Astrocyte of the hippocampus (primary cell): ENCODE measurements around the gene KCNG2.

Source experiments
- DNase-seq: peaks from one replicate; pipeline ENCODE4 v3.0.0; 2011; ENCODE audit warnings: low read depth, low spot score

The KCNG2 gene

DNA sequence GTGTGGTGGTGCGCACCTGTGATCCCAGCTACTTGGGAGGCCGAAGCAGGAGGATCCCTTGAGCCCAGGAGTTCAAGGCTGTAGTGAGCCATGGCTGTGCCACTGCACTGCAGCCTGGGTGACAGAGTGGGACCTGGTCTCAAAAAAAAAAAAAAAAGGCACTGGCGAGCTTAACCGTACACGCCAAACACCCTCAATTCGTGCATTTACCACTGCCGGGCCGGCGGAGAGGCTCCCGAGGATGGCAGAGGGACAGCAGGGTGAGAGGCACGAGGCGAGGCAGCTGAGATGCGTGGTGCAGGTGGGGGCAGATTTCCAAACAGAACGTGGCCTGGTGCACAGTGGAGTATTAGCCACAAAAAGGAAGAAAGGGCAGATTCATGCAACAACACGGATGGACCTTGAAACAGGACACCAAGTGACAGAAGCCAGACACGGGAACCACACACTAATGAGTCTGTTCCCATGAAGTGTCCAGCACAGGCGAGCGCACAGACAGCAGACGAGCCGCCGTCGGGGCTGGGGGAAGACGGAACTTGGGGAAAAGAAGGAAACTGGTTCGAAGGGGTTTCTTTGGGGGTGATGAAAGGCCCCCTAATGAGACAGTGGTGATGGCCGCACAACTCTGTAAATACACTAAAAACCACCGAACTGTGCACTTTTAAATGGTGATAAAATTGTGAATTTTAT is 126.3 kb downstream of the KCNG2 start:
- DNase-seq, result no peak

DNA sequence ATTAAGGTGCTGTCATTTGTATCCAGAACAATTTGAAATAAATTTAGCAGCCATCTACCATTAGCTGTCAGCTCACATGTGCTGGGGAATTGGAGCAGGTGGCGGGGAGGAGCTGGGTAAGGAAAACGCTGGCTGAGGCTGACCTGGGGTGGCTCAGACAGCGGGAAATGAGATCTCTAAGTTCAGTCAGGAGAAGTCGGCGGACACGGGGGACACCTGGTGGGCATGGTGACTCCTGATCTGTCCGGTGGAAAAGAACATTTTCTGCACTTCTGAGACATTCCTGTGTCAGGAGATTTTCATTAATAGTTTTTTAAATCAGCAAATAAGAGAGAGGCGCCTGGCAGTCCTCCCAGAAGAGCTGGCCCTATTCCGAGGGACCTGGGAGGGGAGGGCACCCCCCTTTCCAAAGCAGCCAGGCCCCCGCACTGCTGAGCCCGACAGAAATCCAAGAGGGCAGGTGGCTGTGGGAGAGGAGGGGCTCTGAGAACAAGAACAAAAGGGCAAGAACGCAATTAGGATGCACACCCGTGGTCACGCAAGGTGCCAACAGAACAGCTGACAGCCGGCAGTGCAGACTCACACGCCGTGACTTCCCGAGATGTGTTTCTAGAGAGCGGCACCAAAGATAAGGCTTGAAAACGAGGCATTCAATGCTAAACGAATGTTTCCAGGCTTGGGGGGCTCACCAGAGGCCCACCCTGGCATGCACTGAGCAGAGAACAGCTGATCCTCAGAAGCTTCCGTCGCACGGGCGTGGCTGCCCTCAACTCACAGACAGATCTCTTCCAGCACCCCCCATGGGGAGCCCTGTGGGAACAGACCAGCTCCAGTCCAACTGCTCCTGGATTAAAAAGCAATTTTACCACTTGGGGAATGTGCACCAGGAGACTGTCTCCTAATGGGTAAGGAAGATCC is 127.3 kb downstream of the KCNG2 start:
- DNase-seq, result peak; percentile 42

GRCh38 chr18:79926306-79926705 is 128.6 kb downstream of the KCNG2 start:
- no peak for DNase-seq

DNA sequence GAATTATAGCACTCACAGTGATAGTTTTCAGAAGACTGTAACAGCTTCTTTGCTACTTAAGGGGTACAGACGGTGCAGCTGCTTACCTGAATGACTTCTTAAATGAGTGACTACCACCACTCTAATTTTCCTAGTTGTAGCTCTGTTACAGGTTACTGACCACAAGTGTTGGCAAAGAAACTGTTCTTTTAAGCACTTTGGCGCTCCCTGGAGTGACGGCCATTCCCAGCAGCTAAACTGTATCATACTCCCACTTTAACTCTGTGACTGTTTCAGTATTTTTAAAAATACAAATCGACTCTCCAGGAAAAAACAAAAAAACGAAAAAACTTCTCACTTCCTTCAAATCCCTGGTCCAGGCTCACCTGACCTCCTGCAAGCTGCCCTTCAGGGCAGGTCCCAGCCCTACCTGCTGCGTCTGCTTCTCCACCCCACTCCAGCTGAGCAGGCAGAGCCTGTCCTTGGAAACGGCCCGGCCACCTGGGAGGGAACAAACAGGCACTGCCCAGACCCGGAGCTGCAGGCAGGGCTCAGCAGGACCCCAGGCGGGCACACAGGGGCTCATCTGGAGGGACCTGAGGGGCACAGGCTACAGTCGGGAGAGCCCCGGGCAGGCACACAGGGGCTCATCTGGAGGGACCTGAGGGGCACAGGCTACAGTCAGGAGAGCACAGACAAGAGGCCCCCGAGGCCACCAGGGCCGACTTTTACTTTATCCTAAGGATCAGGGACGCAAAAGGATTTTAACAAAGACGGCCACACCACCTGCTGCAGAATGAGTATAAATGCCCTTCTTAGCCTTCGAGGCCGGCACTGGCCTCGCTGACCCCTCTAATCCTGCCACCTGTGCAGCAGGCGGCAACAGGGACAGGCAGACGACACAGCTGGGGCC is 129.2 kb downstream of the KCNG2 start:
- DNase-seq, result peak; percentile 14

DNA sequence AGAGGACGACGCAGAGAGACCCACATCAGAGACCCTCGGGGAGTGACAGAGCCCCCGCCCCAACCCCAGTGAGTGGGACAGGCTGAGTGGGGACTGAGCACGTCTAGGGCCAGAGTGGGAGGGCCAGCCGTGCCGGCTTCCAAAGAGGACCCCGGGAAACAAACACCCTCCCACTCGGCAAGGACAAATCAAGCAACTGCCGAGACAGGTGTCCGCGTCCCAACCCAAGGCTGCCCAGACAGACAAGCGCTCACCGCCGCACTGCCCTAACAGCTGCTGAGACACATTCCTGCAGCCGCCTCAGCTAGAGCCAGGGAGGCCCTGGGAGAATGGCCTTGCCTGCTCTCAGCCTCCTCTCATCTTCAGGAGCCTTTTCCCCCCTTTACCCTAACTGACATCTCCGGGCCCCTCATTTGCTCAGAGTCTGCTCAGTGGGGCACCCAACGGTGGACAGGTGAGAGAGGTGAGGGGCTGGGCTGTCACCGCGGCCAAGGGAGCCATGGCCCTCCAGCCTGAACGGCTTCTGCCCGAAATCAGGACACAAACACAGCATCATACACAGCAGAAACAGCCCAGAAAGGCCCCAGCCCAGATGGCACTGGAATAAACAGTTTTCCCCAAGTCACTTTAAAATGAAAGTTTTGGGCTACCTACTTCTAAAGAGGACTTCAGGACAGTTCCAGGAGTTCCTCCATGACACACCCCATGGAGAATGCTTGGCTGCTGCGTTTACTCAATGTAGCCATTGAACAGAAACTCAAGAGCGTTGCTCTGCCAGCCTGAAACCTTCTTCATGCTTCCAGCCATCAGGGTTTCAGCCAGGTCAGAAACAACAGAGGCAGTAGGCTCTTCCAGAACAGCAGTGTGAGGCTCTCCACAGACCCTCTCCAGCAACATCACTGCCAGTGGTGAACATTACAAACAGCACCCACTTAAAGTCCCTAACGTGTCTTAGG is 130.1 kb downstream of the KCNG2 start:
- no peak for DNase-seq

GRCh38 chr18:79928563-79928960 is 130.8 kb downstream of the KCNG2 start:
- DNase-seq, result no peak

DNA sequence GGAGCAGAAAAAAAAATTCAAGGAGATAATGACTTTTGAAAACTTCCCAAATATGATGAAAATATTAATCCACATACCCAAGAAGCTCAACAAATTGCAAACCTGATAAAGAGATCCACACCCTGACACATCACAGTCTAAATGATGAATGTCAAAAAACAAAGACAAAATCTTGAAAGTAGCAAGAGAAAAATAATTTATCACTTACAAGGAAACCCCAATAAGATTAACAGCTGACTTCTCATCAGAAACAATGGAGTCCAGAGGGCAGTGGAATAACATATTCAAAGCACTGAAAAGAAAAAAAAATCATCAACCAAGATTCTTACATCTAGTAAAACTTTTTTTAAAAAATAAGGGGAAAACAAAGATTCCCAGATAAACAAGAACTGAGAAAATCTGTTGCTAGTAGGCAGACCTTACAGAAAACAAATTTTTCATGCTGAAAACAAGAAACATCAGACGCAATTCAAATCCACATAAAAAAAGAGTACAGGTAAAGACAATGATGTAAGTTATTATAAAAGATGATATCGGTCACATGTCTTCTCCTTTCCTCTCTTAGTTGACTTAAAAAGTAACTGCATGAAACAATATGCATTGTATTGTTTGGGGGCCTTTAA is 132.4 kb downstream of the KCNG2 start:
- DNase-seq, result no peak

DNA sequence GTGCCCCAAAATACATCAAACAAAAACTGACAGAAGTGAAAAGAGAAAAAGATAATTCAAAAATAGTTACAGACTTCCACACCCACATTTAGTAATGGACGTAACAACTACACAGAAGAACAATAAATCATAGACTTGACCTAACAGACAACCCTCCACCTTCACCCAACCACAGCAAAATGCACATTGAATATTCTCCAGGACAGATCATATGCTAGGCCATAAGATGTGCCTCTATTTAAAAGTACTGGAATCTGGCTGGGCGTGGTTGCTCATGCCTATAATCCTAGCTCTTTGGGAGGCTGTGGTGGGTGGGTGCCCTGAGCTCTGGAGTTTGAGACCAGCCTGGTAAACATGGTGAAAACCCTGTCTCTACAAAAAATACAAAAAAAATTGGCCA is 133.7 kb downstream of the KCNG2 start:
- DNase-seq, result no peak

DNA sequence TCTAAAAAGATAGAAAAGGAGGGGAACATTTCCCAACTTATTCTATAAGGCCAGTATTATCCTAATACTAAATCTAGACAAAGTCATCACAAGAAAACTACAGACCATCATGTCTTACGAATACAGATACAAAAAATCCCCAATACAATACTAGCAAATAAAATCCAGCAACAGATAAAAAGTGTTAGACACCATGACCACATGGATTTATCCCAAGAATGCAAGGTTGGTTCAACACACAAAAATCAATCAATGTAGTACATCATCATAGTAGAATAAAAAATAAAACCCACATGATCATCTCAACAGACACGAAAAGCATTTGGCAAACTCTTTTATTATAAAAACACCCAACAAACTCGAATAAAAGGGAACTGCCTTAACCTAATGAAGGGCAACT is 135.2 kb downstream of the KCNG2 start:
- DNase-seq, result no peak

DNA sequence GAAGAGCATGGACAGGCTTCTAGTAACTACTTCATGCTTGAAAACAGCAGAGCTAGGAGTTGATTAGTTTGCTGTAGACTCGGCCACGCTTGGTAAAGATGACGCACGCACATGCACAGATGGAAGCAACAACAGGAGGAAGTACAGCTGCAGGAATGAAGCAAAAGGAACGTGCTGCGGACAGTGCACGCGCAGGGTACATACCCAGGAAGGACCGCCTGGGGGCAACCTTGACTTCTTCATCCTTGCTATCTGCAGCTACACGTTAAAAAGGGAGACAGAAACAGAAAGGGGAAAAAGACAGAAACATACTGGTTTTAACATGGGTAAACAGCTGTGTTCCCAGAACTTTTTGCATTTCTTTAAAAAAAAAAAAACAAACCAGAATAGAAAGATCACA is 136.0 kb downstream of the KCNG2 start:
- DNase-seq, result no peak

GRCh38 chr18:79934311-79935097 is 136.8 kb downstream of the KCNG2 start:
- no peak for DNase-seq

DNA sequence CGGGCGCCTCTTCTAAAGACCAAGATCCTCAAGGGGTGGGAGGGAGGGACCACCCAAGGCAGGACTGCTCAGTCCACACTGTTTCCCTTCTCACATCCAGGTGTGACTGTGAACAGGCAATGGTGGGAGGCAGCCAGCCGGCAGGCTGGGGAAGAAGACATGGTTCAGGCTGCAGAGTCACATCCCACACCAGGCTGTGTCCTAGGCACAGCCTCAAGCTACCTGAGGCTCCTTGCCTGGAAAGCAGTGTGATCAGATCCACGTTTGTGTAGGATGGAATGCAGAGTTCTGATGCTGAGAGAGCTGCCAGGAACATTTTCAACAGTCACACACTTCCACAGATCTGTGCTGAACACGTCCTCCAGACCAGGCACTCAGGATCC is 137.4 kb downstream of the KCNG2 start:
- no peak for DNase-seq

GRCh38 chr18:79935499-79935898 is 137.8 kb downstream of the KCNG2 start:
- no peak for DNase-seq

DNA sequence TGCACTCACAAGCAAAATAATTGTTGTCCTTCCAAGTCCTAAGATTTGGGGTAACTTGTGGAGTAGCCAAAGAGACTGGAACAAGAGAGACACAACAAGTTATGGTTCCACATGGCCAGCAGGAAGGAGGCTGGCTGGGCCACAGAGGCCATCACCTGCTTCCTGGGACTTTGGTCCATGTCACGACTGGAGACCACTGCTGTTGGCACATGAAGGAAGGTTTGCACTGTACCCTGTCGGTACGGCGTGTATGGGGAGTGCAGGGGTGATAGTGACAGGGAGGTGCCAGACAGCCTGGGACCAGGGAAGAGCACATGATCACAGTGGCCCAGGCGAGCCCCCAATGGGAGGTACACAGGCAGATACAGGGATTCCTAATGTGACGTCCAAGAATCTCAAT is 138.2 kb downstream of the KCNG2 start:
- no peak for DNase-seq

DNA sequence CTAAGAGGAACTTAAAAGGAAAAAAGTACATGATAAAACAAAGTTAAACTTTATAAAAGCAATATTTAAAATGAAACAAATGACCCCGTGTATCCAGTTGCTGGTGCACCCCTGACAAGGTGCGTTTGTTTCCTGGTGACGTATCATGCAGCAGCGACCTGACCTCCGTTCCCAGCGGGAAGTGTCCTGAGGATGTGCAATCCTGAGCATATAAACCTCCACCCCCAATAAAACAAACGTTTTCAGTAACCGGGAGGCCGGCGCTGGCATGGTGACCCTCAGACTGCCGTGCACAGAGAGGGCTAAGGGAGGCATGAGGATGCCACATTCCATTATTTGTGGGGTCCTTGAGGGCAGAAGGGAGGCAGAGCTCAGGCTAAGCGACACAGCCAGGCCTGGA is 138.9 kb downstream of the KCNG2 start:
- no peak for DNase-seq

DNA sequence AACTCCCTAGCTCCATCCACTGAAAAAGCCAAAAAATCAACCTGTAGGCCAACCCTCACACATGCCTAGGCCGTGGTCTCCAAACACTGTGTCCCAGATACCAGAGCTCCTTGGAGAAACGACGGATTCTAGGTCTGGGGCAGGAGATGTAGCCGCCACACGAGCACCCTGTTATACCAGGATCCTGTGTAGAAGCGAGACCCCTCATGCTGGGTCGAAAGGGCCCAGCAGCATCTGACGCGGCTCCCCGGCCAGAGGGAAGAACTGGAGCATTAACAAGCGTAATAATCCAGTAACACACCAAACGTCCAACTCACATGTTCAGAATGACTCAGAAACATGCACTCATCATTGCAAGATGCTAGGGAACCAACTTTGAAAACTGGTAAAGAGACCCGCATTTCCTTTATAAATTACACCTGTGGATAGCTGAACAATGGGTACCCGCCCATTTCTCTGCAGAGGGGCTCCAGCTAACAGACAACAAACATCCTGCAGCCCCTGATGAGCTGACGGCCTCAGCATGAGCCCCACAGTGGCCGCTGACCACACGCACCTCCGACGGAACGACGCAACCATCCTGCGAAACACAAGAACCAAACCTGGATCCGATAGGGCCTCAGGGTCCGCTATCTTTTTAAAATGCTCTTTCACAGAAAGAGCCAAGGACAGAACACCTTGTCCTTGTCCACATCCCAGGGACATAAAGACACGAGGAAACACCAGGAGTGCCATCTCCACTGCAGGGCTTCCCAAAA is 139.5 kb downstream of the KCNG2 start:
- DNase-seq, result no peak

GRCh38 chr18:79938196-79938595 is 140.5 kb downstream of the KCNG2 start:
- no peak for DNase-seq

GRCh38 chr18:79939096-79939495 is 141.4 kb downstream of the KCNG2 start:
- no peak for DNase-seq
